DMS53 (cell line): ENCODE measurements around the gene IMMP2L.

Source experiments
- DNase-seq: peaks from one replicate; lab custom pipeline; 2025; lab: John Stamatoyannopoulos, UW

Gene IMMP2L

DNA sequence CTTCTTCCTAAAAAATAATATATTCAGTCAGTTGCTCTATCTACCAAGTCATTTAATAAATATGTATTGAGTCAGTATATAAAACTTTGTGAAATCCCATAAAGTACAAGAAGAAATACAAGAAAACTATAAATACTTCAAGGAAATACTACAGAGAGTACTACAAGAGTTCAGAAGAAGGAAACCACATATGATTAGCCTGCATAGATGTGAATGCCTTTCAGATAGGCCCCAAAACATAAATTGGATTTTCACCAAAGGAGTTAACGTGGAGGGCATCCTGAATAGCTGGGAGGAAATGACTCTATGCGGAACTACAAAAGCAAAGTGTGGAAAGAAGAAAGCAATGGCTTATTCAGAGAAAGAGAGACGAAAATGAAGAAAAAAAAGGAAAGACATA is 351.3 kb downstream of the IMMP2L start:
- DNase-seq, result no peak

DNA sequence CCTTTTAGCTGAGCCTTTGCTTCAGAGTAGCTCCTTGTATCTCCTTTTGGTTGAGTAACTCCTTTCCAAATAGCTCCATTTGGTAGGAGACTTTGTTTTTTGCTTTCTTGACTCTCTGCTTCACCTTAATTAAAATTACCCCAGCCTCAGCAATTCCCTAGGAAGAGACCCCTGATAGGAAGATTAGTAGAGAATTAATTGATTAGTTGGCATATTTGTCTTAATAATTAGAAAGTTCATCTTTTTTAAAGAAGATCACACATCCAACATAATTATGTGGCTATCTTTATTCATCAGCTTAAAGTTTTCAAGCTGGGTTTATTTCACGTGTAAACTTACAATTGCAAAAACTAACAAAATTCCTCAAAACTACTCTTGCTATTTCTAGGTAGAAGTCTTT is 352.2 kb downstream of the IMMP2L start:
- no peak for DNase-seq

DNA sequence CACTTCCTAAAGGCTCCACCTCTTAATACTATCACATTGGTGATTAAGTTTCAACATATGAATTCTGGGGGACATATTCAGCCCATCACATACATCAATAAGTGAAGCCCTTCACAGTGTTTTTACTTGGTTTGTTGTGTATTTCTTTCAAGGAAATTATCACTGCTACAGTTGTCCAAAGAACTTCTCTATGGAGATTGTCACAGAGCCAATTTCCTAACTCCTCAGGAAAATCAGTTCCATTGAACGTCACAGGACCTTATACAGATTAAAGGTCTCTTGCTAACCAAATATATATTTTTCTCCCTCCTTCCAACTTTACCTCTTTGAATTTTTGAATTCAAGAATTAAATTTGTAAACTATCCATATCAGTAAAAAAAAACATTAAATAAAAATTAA is 357.0 kb downstream of the IMMP2L start:
- DNase-seq, result no peak

DNA sequence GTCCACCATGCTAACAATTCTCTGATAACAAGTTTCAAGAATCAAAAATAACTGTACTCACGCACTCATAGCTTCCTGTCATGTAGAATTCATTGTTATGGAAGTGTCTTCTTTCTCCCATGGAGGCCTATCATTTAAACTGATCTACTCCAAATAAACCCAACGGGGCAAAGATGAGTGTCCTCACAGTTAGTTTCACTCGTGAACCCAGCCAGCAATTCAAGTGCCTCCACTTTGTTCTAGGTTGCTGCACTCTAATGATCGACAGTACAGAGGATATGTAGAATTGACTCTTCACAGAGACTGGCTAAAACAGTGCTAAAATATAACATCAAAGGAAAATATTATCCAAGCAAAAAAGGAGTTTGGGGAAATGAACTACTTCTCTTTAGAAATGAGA is 360.0 kb downstream of the IMMP2L start:
- DNase-seq, result no peak

DNA sequence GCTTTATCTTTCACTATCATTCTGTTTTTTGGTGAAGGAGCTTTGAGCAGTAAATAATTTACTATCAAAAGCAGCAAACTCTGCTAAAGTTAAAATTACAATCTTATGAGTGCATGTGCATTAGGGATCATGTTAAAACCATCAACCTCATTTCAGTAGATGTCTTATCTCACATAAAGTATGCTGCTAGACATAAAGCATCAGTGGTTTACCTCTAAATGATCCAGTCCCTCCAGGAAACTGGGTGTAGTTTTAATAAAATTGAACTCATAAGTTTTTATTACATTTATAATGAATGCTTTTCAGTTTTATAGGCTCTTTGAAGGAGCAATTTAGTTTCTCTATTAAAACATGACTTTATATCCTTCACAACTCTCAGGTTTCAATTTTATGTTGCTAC is 362.6 kb downstream of the IMMP2L start:
- no peak for DNase-seq

DNA sequence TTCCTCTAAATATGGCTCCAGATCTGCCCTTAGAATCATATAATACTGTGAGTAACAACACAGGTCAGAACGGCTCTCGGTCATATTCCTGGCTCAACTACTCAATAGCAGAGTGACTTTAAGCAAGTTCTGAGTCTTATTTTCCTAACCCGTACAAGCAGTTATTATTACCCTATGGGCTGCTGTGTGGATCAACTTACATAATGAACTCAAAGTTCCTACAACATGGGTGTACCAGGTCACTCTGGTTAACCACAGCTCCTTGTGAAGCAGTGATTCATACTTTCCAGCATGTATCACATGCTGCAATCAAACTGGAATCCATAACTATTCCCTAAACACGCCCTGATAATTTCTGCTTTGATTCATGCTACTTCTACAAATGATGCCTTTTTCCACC is 364.0 kb downstream of the IMMP2L start:
- DNase-seq, result no peak

DNA sequence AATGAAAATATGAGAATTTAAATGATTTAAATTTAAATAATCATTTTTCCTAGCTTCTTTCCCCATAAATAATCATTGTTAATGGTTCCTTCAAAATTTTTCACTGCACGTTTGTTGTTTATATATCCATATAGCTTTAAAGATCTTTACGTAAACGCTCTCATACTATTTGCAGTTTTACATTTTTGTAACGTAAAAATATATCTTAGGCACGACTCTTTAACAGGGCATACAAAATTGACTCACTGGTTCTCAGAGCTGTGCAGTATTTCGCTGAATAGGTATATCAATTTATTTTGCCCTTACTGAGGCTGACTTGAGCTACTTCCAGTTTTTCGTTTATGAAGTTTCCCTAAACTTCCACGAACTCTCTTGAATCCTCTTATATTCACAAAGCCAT is 365.6 kb downstream of the IMMP2L start:
- no peak for DNase-seq

DNA sequence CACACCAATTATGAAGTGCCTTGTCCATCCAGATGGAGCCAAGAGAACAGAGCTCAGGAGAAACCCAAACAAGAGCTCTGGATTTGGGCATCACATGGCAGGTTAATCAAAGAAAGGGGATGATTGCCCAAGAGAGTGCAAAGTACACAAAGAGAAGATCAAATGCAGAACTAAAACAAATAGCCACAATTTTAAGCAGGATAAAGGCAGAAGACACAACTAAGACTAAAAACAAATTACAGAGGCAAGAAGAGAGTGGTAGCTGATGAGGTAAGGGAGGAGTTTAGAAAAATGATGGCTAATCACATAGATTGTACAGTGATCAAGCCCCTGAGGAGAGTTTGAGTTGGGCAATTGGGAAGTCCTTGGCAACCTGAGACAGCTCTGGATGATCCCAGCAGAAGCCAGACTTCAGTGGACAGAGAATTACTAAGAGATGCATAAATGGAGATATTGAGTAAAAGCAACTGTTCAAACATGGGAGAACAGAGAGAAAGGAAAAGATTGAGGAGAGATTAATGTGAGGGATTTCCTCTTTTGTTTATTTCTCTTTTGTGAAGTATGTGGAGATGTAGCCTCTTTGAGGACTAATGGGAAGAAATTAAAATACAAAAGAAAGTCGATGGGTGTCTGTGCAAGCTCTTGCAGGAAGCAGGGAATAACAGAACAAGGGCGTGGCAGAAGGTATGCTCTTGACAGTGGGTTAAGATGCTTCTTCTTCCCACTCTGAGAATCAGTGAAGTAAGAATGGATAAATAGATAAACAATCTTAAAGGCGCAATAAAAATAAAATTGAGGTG is 369.5 kb downstream of the IMMP2L start:
- DNase-seq, result peak; percentile 8

DNA sequence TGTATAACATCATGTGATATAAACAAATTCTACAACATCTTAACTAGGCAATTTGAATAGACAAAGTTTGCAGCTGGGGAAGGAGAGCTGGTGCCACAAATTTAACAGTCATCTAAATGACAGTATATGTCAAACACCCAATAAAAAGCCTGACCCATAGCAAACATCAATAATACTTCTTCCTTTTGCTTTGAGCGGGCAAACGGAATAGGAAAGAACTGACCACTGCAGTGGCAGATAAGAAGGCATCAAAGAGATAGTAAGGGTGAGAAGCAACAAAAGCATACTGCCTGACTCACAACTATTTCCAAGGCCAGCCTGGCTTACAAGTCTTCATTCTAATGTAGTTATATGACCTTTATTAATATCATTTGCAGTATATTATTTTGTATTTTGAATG is 371.5 kb downstream of the IMMP2L start:
- DNase-seq, result no peak

DNA sequence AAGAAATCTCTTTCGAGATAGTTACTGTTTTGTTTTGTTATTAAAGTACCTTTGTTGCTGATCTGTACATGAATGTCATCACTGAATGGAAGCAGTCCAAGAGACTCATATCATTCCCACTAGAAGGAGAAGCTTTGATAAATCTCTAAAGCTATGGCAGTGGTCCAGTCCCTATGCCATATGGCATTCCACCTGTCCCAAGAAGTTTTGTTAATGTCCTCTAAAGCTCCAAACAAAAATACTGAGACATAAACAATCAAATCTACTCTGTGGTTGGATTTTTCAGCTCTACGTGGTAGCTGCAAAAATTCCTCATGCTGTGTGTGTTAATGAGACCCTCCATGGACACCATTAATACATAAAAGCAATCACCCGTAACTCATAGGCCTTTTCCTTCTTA is 377.3 kb downstream of the IMMP2L start:
- no peak for DNase-seq

DNA sequence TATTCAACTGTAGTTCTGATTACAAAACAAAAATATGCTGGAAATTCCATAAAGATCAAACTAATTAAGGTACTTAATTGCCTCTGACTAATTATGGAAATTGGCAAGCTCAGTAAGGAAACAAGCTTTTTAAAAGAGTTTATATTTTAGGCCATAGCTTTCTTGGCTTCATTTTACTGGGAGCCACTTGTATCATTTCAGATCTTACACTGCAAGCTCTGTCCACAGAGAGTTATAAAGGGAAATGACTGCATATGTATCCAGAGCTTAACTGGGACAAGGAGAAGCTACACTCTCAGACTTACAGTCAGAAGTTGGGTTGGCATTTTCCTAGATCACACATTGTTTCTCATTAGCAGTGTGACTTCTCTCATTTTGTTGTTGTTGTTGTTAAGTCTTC is 379.0 kb downstream of the IMMP2L start:
- DNase-seq, result no peak

DNA sequence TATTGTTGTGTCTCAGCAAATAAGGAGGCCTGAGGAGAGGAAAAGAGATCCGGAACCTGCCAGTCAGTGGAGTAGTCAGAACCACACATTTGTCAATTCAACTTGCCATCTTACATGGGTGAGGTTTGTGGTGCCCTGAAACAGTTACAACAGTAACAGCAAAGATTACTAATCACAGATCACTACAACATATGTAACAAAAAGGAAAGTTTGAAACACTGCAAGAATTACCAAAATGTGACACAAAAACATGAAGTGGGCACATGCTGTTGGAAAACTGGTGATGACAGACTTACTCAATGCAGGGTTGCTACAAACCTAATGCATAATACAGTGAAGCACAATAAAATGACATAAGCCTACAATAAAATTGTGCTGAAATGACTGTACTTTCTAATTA is 382.0 kb downstream of the IMMP2L start:
- DNase-seq, result no peak

DNA sequence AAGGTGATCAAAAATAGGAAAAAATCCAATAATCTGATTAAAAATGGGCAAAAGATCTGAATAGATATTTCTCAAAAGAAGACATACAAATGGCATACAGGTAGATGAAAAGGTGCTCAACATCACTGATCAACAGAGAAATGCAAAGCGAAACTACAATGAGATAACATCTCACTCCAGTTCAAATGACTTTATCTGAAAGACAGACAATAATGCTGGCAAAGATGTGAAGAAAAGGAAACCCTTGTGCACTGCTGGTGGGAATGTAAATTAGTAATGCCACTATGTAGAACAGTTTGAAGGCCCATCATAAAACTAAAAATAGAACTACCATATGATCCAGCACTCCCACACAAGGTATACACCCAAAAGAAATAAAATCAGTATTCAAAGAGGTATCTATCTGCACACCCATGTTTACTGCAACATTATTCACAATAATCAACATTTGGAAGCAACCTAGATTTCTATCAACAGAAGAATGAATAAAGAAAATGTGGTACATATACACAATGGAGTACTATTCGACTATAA is 386.3 kb downstream of the IMMP2L start:
- no peak for DNase-seq

DNA sequence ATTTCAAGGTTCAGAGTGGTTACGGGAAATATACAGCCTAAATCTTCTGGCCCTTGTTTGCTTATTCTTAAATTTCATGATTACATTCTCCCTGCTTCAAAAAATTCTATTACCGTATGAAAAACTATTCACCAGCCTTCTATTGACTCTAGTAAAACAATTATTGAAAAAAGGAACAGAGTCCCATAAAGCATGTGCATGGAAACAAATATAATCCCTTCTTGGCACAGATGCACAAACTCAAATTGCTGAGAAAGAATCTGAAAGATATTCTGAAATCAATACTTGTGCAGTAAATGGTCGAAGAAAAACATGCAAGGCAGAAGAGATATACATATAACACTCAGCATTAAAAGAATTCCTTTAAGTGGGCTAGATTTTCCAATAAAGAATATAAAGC is 387.8 kb downstream of the IMMP2L start:
- no peak for DNase-seq

DNA sequence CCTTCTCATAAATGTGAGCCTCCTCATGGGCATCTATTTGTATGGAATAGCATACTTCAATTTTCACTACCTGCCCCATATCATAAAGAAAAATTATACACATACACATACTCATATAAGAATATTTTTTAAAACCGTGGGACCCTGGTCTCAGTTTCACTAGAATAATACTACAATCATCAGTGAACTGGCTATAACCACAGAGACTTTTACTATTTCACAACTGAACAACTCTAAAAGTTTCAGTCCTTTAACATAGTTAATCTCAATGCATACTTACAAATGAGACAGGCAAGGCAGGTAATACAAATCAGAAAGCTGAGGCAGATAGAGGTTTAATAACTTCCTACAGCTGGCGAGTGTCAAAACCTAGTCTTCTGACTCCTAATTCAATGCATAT is 388.3 kb downstream of the IMMP2L start:
- DNase-seq, result no peak

DNA sequence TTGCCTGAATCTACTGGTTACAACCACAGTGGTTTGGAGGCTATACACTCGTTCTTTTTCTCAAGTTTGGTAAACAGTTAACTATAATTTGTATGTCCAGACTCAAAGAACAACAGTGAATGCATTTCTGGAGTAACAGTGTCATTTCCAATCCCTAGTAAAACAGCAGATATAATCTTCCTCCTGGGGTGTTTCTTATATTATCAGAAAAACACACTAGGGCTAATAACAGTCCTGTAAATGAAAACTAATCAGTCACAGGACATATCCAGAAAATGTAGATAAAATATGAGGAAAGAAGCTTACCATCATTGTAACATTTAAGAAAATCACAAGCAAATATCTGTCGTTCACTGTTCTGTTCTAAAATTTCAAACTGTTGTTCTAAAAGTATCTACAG is 388.8 kb downstream of the IMMP2L start:
- DNase-seq, result no peak

DNA sequence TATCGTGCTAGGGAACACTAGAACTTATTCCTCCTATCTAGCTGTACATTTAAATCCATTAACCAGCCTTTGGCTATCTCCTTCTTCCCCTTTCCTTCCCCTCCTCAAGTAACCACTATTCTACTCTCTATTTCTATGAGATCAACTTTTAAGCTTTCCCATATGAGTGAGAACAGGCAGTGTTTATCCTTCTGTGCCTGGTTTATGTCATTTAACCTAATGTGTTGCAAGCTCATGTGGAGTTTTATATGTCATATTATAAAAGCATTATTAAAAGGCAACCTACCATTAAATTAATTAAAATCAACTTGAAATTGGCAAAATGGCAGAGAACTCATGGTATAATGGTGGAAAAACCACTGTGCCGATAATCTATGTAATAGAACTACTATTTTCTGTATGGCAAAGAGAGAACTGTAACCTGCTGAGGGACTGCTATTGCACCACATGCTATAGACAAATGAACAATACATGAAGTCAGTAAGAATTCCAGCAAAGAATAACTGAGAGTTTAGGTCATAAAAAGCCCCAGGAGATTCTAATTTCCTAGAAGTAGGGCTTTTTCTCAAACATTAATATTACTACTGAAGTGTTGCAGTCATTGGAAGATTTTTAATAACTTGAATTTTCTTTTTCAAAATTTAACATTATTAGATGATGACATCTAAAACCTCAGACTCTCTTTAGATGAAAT is 389.6 kb downstream of the IMMP2L start:
- no peak for DNase-seq

DNA sequence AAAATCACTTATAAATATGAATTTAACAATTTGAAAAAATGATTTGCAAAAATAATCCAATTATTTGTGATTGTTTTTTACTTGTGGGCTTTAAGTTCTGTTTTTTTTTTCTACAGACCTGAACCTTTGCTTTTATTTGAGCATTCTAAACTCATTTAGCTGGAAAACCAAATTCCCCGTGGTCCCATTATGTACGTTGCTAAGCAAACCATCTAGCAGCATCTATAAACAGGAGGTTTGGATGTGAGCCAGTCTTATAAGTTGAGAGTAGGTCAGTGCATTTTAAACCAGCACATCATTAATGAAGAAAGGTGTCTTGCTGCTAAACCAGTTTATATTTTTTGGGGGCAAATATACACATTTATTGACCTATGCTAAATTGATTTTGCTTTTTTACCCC is 394.1 kb downstream of the IMMP2L start:
- peak; percentile 21 for DNase-seq

DNA sequence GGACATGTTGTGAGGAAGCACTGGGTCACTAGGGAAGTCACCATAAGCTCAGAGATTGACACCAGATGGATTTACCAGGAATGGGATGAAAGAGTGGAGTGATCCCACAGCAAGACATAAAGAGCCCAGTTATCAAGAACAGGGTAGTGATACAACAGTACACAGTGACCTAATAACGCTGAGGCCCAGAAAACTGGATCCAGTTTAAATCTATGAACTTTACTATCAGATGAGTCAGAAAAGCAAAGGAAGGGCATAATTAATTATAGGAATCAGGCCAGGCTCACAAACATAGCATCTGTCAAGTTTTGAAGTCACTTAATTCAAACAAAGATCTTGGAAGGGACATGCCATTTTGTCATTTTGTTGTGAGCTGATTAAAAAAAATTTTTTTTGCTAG is 397.9 kb downstream of the IMMP2L start:
- DNase-seq, result no peak

DNA sequence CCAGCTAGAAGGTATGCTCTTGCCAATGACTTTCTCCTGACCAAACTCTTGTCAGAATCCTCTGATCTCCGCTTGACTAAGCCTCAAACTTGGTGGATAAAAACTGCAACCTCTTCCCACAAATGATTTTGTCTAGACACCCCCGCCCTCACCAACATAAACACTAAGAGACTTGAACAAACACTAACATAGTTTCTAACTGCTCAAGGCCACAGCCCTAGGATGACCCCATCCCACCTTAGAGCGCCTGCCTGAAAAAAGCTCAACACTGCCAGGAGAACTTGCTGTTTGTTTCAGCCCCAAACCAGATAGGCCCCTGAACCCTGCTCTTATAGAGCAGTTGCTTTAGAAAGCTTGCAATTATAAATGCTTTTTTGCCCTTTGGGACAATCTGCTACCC is 399.6 kb downstream of the IMMP2L start:
- DNase-seq, result no peak

DNA sequence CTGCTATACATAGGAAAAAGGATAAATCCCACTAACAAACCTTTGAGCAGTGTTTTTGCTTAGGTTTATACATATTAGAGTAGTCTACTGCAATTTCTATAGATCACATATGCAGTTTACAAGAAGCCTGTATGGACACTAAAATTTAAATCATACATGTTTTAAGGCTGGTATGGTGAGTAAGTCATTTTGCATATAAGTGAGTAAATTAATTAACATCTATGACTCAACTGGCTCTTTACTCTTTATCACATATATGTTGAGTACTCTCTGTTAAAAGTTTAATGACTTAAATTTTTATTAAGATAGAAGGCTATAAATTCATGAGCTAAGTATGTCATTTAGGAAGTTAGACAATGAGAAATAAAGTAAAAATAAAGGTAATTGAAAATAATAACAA is 402.0 kb downstream of the IMMP2L start:
- no peak for DNase-seq

DNA sequence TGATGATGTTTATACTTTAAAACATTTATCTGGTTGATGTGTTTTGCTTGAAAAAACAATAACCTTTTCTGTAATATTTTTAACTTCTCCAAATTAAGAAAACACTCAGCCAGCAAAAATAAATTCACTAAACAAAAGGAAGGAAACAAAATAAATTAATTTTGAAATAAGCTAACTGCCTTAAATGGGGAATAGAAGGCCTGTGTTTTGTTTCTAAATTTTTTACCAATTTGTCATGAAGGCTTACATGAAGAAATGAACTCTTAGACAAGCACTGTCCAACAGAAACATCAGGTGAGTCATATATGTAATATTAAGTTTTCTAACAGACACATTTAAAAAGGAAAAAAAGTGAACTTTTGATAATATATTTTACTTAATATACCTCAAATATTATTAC is 402.9 kb downstream of the IMMP2L start:
- no peak for DNase-seq

DNA sequence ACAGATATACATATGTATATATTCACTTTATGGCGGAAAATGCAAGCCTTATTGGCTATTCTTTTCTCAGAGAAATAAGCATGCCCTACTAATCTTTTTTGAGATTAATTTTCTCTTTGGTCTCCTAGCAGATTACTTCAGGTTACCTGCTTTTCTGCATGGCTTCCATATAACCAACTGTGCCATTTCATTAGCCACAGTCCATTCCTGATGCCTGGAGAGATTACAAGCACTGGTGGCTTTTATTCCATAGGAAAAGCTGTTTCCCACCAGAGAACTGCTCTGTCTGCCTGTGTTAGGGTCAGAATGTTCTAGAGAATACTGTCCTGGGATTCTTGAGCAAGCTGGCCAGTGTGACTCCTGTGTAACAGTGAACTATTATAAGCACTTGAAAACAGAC is 411.6 kb downstream of the IMMP2L start:
- no peak for DNase-seq
